ENCODE results near the gene GOLGA8J.

The GOLGA8J gene

GRCh38 chr15:30041868-30042267 lies 40.9 kb upstream of the GOLGA8J start:
- TF ChIP-seq SIN3A (IDR thresholded peaks at IDR 0.05; ENCODE audit: borderline replicate concordance, insufficient read depth, low read length) (no peak), TAF1 (IDR thresholded peaks at IDR 0.05; ENCODE audit: borderline replicate concordance, insufficient read depth, low read length) (no peak), POLR2AphosphoS5 (IDR thresholded peaks at IDR 0.05; ENCODE audit: low read depth, low read length) (no peak), FOXP2 (optimal IDR thresholded peaks at IDR 0.05; ENCODE audit: borderline replicate concordance, extremely low read depth, extremely low read length, insufficient read depth) (no peak)
- TF ChIP-seq, protein P1, sequence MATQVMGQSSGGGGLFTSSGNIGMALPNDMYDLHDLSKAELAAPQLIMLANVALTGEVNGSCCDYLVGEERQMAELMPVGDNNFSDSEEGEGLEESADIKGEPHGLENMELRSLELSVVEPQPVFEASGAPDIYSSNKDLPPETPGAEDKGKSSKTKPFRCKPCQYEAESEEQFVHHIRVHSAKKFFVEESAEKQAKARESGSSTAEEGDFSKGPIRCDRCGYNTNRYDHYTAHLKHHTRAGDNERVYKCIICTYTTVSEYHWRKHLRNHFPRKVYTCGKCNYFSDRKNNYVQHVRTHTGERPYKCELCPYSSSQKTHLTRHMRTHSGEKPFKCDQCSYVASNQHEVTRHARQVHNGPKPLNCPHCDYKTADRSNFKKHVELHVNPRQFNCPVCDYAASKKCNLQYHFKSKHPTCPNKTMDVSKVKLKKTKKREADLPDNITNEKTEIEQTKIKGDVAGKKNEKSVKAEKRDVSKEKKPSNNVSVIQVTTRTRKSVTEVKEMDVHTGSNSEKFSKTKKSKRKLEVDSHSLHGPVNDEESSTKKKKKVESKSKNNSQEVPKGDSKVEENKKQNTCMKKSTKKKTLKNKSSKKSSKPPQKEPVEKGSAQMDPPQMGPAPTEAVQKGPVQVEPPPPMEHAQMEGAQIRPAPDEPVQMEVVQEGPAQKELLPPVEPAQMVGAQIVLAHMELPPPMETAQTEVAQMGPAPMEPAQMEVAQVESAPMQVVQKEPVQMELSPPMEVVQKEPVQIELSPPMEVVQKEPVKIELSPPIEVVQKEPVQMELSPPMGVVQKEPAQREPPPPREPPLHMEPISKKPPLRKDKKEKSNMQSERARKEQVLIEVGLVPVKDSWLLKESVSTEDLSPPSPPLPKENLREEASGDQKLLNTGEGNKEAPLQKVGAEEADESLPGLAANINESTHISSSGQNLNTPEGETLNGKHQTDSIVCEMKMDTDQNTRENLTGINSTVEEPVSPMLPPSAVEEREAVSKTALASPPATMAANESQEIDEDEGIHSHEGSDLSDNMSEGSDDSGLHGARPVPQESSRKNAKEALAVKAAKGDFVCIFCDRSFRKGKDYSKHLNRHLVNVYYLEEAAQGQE (IDR thresholded peaks at IDR 0.05; ENCODE audit: insufficient read depth in 1 of 2, low read depth in 2 of 2, low read length in 2 of 2): no peak

DNA sequence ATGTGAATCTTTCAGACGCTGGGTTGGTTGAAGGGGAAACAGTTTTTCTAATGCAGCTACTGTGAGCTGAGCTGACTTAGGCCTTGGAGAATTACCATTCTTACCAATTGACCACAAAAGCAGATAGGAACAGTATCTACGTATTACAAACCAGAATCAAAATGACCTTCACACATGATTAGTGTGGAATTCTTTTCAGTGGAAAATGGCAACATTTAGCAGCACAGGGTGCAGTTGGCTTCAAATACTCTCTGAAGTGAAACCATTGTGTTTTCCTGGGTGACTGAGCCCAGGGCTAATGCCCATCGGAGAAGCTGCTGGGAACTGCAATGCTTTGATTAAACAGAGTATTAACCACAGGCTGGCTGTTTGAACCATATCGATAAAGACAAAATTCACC lies 40.2 kb upstream of the GOLGA8J start:
- TF ChIP-seq FOXP2 (optimal IDR thresholded peaks at IDR 0.05; ENCODE audit: borderline replicate concordance, extremely low read depth, extremely low read length, insufficient read depth) (no peak), TAF1 (IDR thresholded peaks at IDR 0.05; ENCODE audit: borderline replicate concordance, insufficient read depth, low read length) (no peak), SIN3A (IDR thresholded peaks at IDR 0.05; ENCODE audit: borderline replicate concordance, insufficient read depth, low read length) (no peak), POLR2AphosphoS5 (IDR thresholded peaks at IDR 0.05; ENCODE audit: low read depth, low read length) (no peak)
- TF ChIP-seq, protein P1 (IDR thresholded peaks at IDR 0.05; ENCODE audit: insufficient read depth in 1 of 2, low read depth in 2 of 2, low read length in 2 of 2): no peak

GRCh38 chr15:30043211-30043655 lies 39.5 kb upstream of the GOLGA8J start:
- TF ChIP-seq, protein P1 (IDR thresholded peaks at IDR 0.05; ENCODE audit: insufficient read depth in 1 of 2, low read depth in 2 of 2, low read length in 2 of 2): no peak
- TF ChIP-seq SIN3A (IDR thresholded peaks at IDR 0.05; ENCODE audit: borderline replicate concordance, insufficient read depth, low read length) (no peak), POLR2AphosphoS5 (IDR thresholded peaks at IDR 0.05; ENCODE audit: low read depth, low read length) (no peak), TAF1 (IDR thresholded peaks at IDR 0.05; ENCODE audit: borderline replicate concordance, insufficient read depth, low read length) (no peak), FOXP2 (optimal IDR thresholded peaks at IDR 0.05; ENCODE audit: borderline replicate concordance, extremely low read depth, extremely low read length, insufficient read depth) (no peak)

- TF ChIP-seq TAF1 (IDR thresholded peaks at IDR 0.05; ENCODE audit: borderline replicate concordance, insufficient read depth, low read length) (no peak), FOXP2 (optimal IDR thresholded peaks at IDR 0.05; ENCODE audit: borderline replicate concordance, extremely low read depth, extremely low read length, insufficient read depth) (no peak), SIN3A (IDR thresholded peaks at IDR 0.05; ENCODE audit: borderline replicate concordance, insufficient read depth, low read length) (no peak), POLR2AphosphoS5 (IDR thresholded peaks at IDR 0.05; ENCODE audit: low read depth, low read length) (no peak)
- TF ChIP-seq, protein P1 (IDR thresholded peaks at IDR 0.05; ENCODE audit: insufficient read depth in 1 of 2, low read depth in 2 of 2, low read length in 2 of 2): no peak
These were observed 38.4 kb upstream of the GOLGA8J start for GRCh38 chr15:30044377-30044776.

GRCh38 chr15:30046430-30046829 lies 36.3 kb upstream of the GOLGA8J start:
- TF ChIP-seq POLR2AphosphoS5 (IDR thresholded peaks at IDR 0.05; ENCODE audit: low read depth, low read length) (no peak), SIN3A (IDR thresholded peaks at IDR 0.05; ENCODE audit: borderline replicate concordance, insufficient read depth, low read length) (no peak)
